ENCODE data around the gene AQP3.
"Not testable (repeated sequence)": the region's sequence is repeated elsewhere in the genome, so short reads cannot be mapped to it uniquely, and the experiment has no call there.

AQP3 gene

GRCh38 chr9:33468215-33468730 lies 20.9 kb upstream of the AQP3 start:
- Mint-ChIP-seq H3K36me3 (peaks cover 65% of the 10 kb centered on the region), H3K4me3 (no peak overlapping the region), H3K9me3 (no peaks in the 10 kb centered on the region), H3K4me1 (peaks cover 18% of the 10 kb centered on the region), H3K27ac (no peak overlapping the region), H3K27me3 (no peaks in the 10 kb centered on the region)
- no peak for ATAC-seq

DNA sequence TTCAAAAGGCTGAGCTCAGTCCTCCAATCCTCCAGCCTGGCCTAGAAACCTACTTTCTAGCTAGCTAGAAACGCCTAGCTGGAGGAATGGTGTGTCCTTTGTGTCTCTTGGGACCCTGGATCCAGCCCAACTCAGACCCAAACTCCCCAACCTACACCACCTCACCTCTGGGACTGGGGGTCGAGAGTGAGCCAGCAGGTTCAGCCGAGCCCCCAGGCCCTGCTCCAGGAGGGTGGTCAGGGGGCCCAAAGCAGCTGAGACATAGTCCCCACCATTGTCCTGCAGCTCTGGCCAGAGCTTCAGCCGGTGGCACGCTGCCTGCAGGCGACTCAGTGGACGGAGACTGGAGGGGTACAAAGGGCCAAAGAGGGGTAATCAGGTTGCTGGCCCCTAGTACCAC lies 20.1 kb upstream of the AQP3 start:
- Mint-ChIP-seq H3K4me1 (peaks cover 15% of the 10 kb centered on the region), H3K27ac (no peak overlapping the region)

GRCh38 chr9:33466565-33467495 lies 19.4 kb upstream of the AQP3 start:
- Mint-ChIP-seq H3K4me1 (peaks cover 8% of the 10 kb centered on the region), H3K4me3 (no peak overlapping the region), H3K27ac (peak overlapping the region; percentile 49), H3K36me3 (peaks cover 79% of the 10 kb centered on the region), H3K9me3 (no peaks in the 10 kb centered on the region), H3K27me3 (no peaks in the 10 kb centered on the region)
- ATAC-seq: peak; percentile 58

More for the DNA sequence above, 20.1 kb upstream of the AQP3 start:
- ATAC-seq: no peak
- H3K36me3 Mint-ChIP-seq: peaks cover 72% of the 10 kb centered on the region
- H3K27me3 Mint-ChIP-seq: no peaks in the 10 kb centered on the region
- H3K9me3 Mint-ChIP-seq: no peaks in the 10 kb centered on the region
- H3K4me3 Mint-ChIP-seq: no peak overlapping the region

DNA sequence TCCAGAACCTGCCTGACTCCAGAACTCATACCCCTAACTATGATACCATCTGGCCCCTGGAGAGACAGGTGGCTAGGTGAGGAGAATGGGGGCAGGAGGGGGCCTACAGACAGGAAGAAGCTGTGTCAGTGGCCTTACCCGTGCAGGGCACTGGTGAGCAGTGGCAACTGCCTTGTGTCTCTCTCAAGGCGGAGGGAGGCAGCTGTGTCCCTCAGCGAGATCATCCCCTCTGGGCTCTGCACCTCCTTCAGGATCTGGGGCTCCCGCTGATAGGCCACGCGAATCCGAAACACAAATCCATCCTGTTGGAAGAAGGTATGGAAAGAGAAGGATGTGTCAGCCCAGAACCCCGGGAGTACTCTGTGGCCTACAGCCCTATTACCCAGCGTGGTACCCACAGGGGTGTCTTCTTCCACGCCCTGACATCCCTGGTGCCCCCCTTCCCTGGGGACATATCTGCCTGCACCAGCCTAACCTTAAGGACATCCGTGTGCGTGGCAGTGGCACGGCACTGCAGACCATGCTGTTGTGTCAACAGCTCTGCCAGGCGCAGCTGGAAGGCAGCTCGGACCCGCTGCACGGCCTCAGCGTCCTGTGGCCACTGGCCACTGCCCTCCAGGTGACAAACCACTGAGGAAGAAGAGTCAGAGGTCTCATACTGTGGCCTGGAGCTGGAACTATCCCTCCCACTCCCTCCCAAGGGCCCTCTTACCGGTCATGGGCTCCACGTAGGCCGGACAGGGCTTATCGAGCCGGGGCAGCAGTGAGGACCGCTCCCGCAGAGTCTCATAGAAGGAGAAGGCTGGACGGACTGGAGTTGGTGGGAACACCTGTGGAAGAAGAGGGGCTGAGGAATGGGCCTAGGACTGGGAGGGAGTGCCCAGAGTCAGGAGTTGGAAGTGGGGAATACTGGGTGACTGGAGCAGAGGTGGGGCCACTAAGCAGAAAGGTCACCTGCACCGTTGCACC lies 18.5 kb upstream of the AQP3 start:
- Mint-ChIP-seq H3K36me3 (peaks cover 73% of the 10 kb centered on the region), H3K9me3 (no peaks in the 10 kb centered on the region), H3K27ac (peak overlapping the region; percentile 49), H3K4me1 (no peaks in the 10 kb centered on the region), H3K4me3 (no peak overlapping the region), H3K27me3 (no peaks in the 10 kb centered on the region)
- no peak for ATAC-seq

GRCh38 chr9:33465096-33465495 lies 17.7 kb upstream of the AQP3 start:
- H3K27ac Mint-ChIP-seq: no peak overlapping the region
- no peaks in the 10 kb centered on the region for H3K9me3 Mint-ChIP-seq
- H3K36me3 Mint-ChIP-seq: peaks cover 70% of the 10 kb centered on the region
- no peaks in the 10 kb centered on the region for H3K4me1 Mint-ChIP-seq
- no peak for ATAC-seq
- H3K4me3 Mint-ChIP-seq: no peak overlapping the region
- H3K27me3 Mint-ChIP-seq: no peaks in the 10 kb centered on the region

GRCh38 chr9:33464045-33464636 lies 16.7 kb upstream of the AQP3 start:
- ATAC-seq: no peak
- Mint-ChIP-seq H3K27me3 (no peaks in the 10 kb centered on the region), H3K9me3 (no peaks in the 10 kb centered on the region), H3K27ac (no peak overlapping the region), H3K4me1 (peaks cover 7% of the 10 kb centered on the region), H3K36me3 (peaks cover 60% of the 10 kb centered on the region), H3K4me3 (no peak overlapping the region)

GRCh38 chr9:33463151-33463550 lies 15.8 kb upstream of the AQP3 start:
- peaks cover 52% of the 10 kb centered on the region for H3K36me3 Mint-ChIP-seq
- H3K4me3 Mint-ChIP-seq: no peak overlapping the region
- H3K4me1 Mint-ChIP-seq: peaks cover 16% of the 10 kb centered on the region
- H3K27ac Mint-ChIP-seq: no peak overlapping the region
- H3K9me3 Mint-ChIP-seq: no peaks in the 10 kb centered on the region
- no peak for ATAC-seq
- H3K27me3 Mint-ChIP-seq: no peaks in the 10 kb centered on the region

GRCh38 chr9:33461492-33461891 lies 14.1 kb upstream of the AQP3 start:
- Mint-ChIP-seq H3K27ac (no peak overlapping the region), H3K9me3 (no peaks in the 10 kb centered on the region), H3K4me1 (peaks cover 24% of the 10 kb centered on the region), H3K4me3 (no peak overlapping the region), H3K27me3 (no peaks in the 10 kb centered on the region), H3K36me3 (peaks cover 42% of the 10 kb centered on the region)
- no peak for ATAC-seq

- ATAC-seq: no peak
- Mint-ChIP-seq H3K4me1 (peaks cover 24% of the 10 kb centered on the region), H3K4me3 (no peak overlapping the region), H3K9me3 (no peaks in the 10 kb centered on the region), H3K27me3 (no peaks in the 10 kb centered on the region), H3K27ac (no peak overlapping the region), H3K36me3 (peaks cover 36% of the 10 kb centered on the region)
These were observed 13.5 kb upstream of the AQP3 start for GRCh38 chr9:33460854-33461253.

DNA sequence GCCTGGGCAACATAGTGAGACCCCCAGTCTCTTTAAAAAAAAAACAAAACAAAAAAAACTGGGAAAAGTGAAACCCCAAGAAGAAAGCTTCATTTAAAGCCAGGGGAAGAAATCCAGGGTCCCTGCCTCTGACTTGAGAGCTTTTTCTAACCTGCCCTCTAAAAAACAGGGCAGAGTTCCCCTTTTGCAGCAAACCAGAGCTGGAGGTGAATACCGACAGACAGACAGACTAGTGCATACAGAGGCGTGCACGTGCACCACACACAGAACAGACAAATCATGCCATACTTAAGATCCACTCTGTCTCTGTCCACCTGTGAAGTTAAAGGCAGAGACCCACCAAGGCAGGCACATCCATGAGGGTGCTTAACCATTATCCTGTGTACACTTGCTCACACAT lies 11.7 kb upstream of the AQP3 start:
- no peaks in the 10 kb centered on the region for H3K27me3 Mint-ChIP-seq
- no peaks in the 10 kb centered on the region for H3K9me3 Mint-ChIP-seq
- peak; percentile 54 for ATAC-seq
- no peak overlapping the region for H3K4me3 Mint-ChIP-seq
- peak overlapping the region; percentile 71 for H3K27ac Mint-ChIP-seq
- H3K36me3 Mint-ChIP-seq: peaks cover 23% of the 10 kb centered on the region
- H3K4me1 Mint-ChIP-seq: peaks cover 28% of the 10 kb centered on the region

- peak overlapping the region; percentile 71 for H3K27ac Mint-ChIP-seq
- H3K27me3 Mint-ChIP-seq: no peaks in the 10 kb centered on the region
- H3K4me3 Mint-ChIP-seq: no peak overlapping the region
- peaks cover 18% of the 10 kb centered on the region for H3K36me3 Mint-ChIP-seq
- ATAC-seq: peak; percentile 84
- H3K9me3 Mint-ChIP-seq: no peaks in the 10 kb centered on the region
- peaks cover 31% of the 10 kb centered on the region for H3K4me1 Mint-ChIP-seq
These were observed 11.1 kb upstream of the AQP3 start for GRCh38 chr9:33458444-33458843.

GRCh38 chr9:33455945-33456344 lies 8.6 kb upstream of the AQP3 start:
- H3K36me3 Mint-ChIP-seq: no peaks in the 10 kb centered on the region
- H3K27me3 Mint-ChIP-seq: peaks cover 8% of the 10 kb centered on the region
- H3K9me3 Mint-ChIP-seq: no peaks in the 10 kb centered on the region
- H3K4me3 Mint-ChIP-seq: no peak overlapping the region
- no peak for ATAC-seq
- H3K4me1 Mint-ChIP-seq: peaks cover 43% of the 10 kb centered on the region
- H3K27ac Mint-ChIP-seq: no peak overlapping the region

- not testable (repeated sequence) for H3K27me3 Mint-ChIP-seq, H3K36me3 Mint-ChIP-seq, H3K27ac Mint-ChIP-seq, H3K9me3 Mint-ChIP-seq, ATAC-seq, H3K4me3 Mint-ChIP-seq
- H3K4me1 Mint-ChIP-seq: peaks cover 43% of the 10 kb centered on the region
These were observed 8.1 kb upstream of the AQP3 start for GRCh38 chr9:33455456-33455855.

DNA sequence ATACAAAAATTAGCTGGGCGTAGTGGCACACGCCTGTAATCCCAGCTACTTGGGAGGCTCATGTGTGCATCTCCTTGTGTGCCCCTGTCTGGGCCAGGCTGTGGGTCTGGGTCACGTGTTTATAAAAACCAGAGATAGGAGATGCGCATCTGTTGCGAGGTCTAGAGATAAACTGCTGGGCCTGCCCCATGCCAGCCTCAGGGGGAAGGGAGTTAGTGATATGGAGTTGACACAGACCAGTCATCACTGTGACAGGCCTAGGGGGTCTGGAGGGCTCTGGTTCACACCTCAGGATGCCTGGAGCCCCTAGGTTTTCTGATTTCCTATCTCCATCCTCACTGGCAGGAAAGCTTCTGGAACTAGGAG lies 7.3 kb upstream of the AQP3 start:
- ATAC-seq, H3K4me3 Mint-ChIP-seq, H3K36me3 Mint-ChIP-seq, H3K9me3 Mint-ChIP-seq, H3K27me3 Mint-ChIP-seq, H3K27ac Mint-ChIP-seq: not testable (repeated sequence)
- peaks cover 41% of the 10 kb centered on the region for H3K4me1 Mint-ChIP-seq

Data from stimulated activated memory B cell treated with anti-CD40 and anti-IgM and Interleukin-4, amounts not matched to agents 10 μg/mL and 1 μg/mL and 100 μg/mL, for 72 hours (primary cell).